22Rv1 (cell line): ENCODE results near the gene SYNCRIP.

Experiments used
- H3K27ac ChIP-seq: fragments of 450-650 bp; 2 replicates; pipeline ENCODE4 v1.5.1; 2017
- CTCF ChIP-seq: fragments of 450-650 bp; IDR thresholded peaks from 2 replicates; pipeline ENCODE4 v1.5.1; 2017; ENCODE audit warnings: mild to moderate bottlenecking
- ZFX ChIP-seq: fragments of 450-650 bp; IDR thresholded peaks from 2 replicates; pipeline ENCODE4 v1.6.1; 2017; ENCODE audit warnings: antibody characterized with exemption, borderline replicate concordance

Gene SYNCRIP

DNA sequence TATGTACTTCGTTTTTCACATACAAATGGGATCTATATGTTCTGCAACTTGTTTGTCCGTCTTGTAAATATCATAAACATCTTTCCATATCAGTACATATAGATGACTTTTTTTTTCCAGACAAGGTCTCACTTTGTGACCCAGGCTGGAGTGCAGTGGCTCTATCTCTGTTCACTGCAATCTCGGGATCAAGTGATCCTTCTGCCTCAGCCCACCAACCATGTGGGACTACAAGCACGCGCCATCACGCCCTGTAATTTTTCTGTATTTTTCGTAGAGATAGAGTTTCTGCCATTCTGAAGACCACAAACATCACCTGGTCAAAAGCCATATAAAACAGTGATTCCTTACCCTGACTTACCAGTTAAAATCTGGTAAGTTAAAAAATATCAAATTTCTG, 37.7 kb upstream of the SYNCRIP start:
- peak overlapping the region; percentile 98 for H3K27ac ChIP-seq
- no peak for TF ChIP-seq ZFX
- no peak for TF ChIP-seq CTCF

GRCh38 chr6:85679445-85680123, 36.9 kb upstream of the SYNCRIP start:
- peak overlapping the region; percentile 98 for H3K27ac ChIP-seq
- no peak for TF ChIP-seq CTCF
- no peak for TF ChIP-seq ZFX

- TF ChIP-seq ZFX (no peak), CTCF (peak; percentile 4; the same call in 1 of the 2 replicates)
- peak overlapping the region; percentile 98 for H3K27ac ChIP-seq
Observed at GRCh38 chr6:85678602-85679444, 36.1 kb upstream of the SYNCRIP start.

- no peak for TF ChIP-seq CTCF
- TF ChIP-seq ZFX: no peak
- H3K27ac ChIP-seq: peak overlapping the region; percentile 98
Observed at GRCh38 chr6:85678026-85678601, 35.4 kb upstream of the SYNCRIP start.

DNA sequence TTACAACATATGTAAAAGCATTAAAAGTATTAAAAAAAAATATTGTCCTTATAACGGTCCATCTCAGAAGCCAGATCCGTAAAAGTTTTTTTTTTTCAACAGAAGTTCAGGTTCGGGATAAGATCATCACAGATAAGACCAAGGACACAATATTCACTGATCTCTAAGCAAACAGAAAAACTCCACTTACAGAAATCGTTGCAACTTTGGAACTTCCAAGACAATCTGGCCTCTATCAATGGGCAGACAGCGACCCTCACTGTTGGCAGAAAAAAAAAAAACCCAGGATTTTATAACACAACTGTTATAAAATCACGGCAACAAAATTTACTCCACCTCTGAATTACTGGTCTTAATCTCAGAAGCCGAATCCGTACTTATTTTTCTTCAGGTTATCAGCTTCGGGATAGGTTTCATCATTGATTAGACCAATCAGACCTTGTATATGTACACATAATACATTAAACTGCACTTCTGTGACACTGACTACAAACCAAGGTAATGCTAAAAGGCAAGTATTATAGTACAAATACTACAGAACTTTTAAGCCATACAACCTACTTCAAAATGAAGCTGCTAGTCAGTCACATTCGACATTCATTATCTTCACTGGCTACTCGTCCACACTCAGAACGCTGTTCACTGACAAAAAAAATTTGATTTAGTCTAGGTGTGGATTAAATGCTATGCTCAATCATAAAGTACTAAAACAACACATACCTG, 34.7 kb upstream of the SYNCRIP start:
- no peak for TF ChIP-seq CTCF
- no peak for TF ChIP-seq ZFX
- H3K27ac ChIP-seq: peak overlapping the region; percentile 98

DNA sequence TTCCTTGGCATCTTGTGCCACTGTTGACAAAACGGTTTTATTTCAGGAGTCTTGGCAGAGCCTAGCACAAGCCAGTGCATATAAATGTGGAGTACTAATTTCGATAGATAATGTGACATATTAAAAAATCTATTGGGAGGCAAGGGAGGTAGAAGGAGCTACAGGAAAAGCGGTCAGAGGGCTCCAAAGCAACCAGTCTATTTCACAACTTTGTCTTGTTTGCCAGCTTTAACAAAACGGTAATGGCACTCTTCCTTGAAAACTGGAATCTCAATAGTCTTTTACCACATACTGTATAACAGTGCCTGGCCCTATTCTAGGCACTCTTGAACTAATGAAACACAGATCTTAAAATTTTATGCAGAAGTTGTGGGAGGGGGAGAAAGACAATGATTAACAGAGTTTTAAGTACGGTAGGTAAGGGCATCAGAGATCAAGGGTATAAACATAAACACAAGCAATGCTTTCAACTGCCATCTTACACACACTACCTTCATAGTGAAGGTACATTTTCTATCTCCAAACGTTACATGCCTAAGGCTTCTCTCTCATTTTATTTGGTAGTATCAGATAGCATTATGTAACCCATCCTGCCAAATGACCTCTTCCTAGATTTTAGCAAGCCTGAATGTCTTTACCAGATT, 33.5 kb upstream of the SYNCRIP start:
- TF ChIP-seq CTCF: no peak
- TF ChIP-seq ZFX: no peak
- H3K27ac ChIP-seq: peak overlapping the region; percentile 98
